ENCODE measurements around the gene QRICH1. TPM values are rescaled to one million over a fixed set of nuclear protein-coding genes. Genes with fewer than 3 reads are reported as not detected.

Gene QRICH1
- total RNA-seq, 2 donors from 2014 or later, result 196 to 206 TPM

DNA sequence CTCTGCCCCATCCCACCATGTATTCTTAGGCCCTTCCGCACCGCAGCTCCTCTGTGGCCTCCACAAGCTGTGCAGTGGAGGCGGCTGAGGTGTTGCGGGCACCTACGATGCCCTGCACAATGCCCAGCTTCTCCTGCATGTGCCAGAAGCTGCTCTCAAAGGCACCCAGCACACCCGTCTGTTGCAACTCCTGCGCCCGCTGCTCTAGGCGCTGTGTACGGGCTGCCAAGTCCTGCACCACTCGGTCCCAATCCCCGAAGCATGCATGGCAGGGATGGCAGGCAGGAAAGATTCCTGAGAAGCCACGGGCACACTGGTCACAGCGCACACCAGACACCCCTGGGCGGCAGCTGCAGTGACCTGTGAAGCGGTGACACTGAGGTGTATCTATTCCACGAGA, 29.8 kb upstream of the QRICH1 start:
- no peaks in the 10 kb centered on the region for H3K9me3 ChIP-seq (ENCODE audit: control insufficient read depth, low read length, poor library complexity, severe bottlenecking)
- Mint-ChIP-seq H3K27me3 (no peaks in the 10 kb centered on the region), H3K36me3 (ENCODE audit: low read depth) (peaks cover 2% of the 10 kb centered on the region), H3K4me3 (no peak overlapping the region), H3K4me1 (peaks cover 14% of the 10 kb centered on the region), H3K27ac (no peak overlapping the region)
- DNase-seq (no peak), ATAC-seq (no peak)

GRCh38 chr3:49122886-49123545, 29.1 kb upstream of the QRICH1 start:
- ATAC-seq, result no peak
- no peak overlapping the region for H3K27ac Mint-ChIP-seq
- no peak overlapping the region for H3K4me3 Mint-ChIP-seq
- no peaks in the 10 kb centered on the region for H3K9me3 ChIP-seq (ENCODE audit: control insufficient read depth, low read length, poor library complexity, severe bottlenecking)
- peaks cover 2% of the 10 kb centered on the region for H3K36me3 Mint-ChIP-seq (ENCODE audit: low read depth)
- H3K4me1 Mint-ChIP-seq, result peaks cover 14% of the 10 kb centered on the region
- H3K27me3 Mint-ChIP-seq, result no peaks in the 10 kb centered on the region
- no peak for DNase-seq

DNA sequence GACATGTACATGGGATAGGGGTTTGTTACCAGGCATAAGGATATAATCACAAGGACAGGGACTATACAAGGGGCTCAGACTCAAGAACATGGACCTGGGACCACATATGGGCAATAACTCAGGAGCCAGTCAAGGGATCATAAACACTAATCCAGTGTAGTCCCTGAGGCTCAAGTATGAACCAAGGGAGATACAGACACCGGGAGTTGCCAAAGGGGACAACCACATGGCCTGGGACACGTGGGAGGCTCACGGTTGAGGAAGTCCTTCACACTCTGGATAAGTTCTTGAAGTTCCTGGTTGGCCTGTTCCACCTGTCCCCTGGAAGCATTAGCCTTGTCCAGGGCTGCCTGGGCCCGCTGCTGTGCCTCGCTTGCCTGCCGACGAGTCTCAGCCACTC, 28.6 kb upstream of the QRICH1 start:
- H3K4me1 Mint-ChIP-seq, result peaks cover 14% of the 10 kb centered on the region
- H3K36me3 Mint-ChIP-seq (ENCODE audit: low read depth), result peaks cover 2% of the 10 kb centered on the region
- H3K4me3 Mint-ChIP-seq, result no peak overlapping the region
- no peaks in the 10 kb centered on the region for H3K9me3 ChIP-seq (ENCODE audit: control insufficient read depth, low read length, poor library complexity, severe bottlenecking)
- DNase-seq (no peak), ATAC-seq (no peak)
- H3K27ac Mint-ChIP-seq, result peak overlapping the region; percentile 87
- no peaks in the 10 kb centered on the region for H3K27me3 Mint-ChIP-seq

- Mint-ChIP-seq H3K4me3 (no peak overlapping the region), H3K27me3 (no peaks in the 10 kb centered on the region), H3K36me3 (ENCODE audit: low read depth) (peaks cover 2% of the 10 kb centered on the region), H3K4me1 (peaks cover 14% of the 10 kb centered on the region), H3K27ac (peak overlapping the region; percentile 87)
- no peaks in the 10 kb centered on the region for H3K9me3 ChIP-seq (ENCODE audit: control insufficient read depth, low read length, poor library complexity, severe bottlenecking)
- no peak for DNase-seq
- ATAC-seq, result no peak
These were observed 28.2 kb upstream of the QRICH1 start for GRCh38 chr3:49122022-49122421.

GRCh38 chr3:49121132-49121736, 27.4 kb upstream of the QRICH1 start:
- Mint-ChIP-seq H3K4me1 (peaks cover 14% of the 10 kb centered on the region), H3K27ac (peak overlapping the region; percentile 87), H3K4me3 (peak overlapping the region; percentile 88), H3K36me3 (ENCODE audit: low read depth) (peaks cover 2% of the 10 kb centered on the region), H3K27me3 (no peaks in the 10 kb centered on the region)
- no peaks in the 10 kb centered on the region for H3K9me3 ChIP-seq (ENCODE audit: control insufficient read depth, low read length, poor library complexity, severe bottlenecking)
- DNase-seq (no peak), ATAC-seq (no peak)

GRCh38 chr3:49120438-49121131, 26.7 kb upstream of the QRICH1 start, which contains the start of gene USP19:
Gene USP19 (minus strand): TSS chr3:49120823. CDS start chr3:49119145, 1,678 bp downstream.
- H3K4me3 Mint-ChIP-seq, result peak within 1 kb of the TSS; percentile 88
- no peaks in the 10 kb centered on the region for H3K9me3 ChIP-seq (ENCODE audit: control insufficient read depth, low read length, poor library complexity, severe bottlenecking)
- H3K27ac Mint-ChIP-seq, result peak within 1 kb of the TSS; percentile 87
- ATAC-seq, result peak; percentile 93
- peaks cover 2% of the 10 kb centered on the region for H3K36me3 Mint-ChIP-seq (ENCODE audit: low read depth)
- peak; percentile 91 to 93 (median 92) for DNase-seq
- H3K4me1 Mint-ChIP-seq, result peaks cover 14% of the 10 kb centered on the region
- H3K27me3 Mint-ChIP-seq, result no peaks in the 10 kb centered on the region

DNA sequence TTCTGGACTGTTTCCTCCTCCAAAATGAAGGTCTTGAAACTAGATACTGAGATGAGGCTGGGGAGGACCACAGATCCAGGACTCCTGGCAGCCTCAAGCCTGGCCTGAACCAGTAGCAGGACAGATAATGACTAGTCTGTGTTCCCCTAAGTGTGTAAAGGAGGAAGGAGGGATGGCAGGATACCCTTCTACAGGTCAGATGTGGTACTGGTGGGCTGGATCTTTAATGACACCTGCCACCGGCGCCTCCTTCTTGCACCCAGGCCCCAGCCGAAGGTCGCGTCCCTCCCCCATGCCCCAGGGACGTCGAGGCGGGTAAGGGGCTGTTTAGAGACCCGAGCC, 26.2 kb upstream of the QRICH1 start:
- H3K36me3 Mint-ChIP-seq (ENCODE audit: low read depth), result peaks cover 2% of the 10 kb centered on the region
- peak overlapping the region; percentile 87 for H3K27ac Mint-ChIP-seq
- no peaks in the 10 kb centered on the region for H3K9me3 ChIP-seq (ENCODE audit: control insufficient read depth, low read length, poor library complexity, severe bottlenecking)
- peak overlapping the region; percentile 88 for H3K4me3 Mint-ChIP-seq
- ATAC-seq, result no peak
- H3K4me1 Mint-ChIP-seq, result peaks cover 14% of the 10 kb centered on the region
- no peaks in the 10 kb centered on the region for H3K27me3 Mint-ChIP-seq
- DNase-seq, result no peak

GRCh38 chr3:49119439-49119838, 25.6 kb upstream of the QRICH1 start:
- DNase-seq (no peak), ATAC-seq (no peak)
- peak overlapping the region; percentile 87 for H3K27ac Mint-ChIP-seq
- H3K4me1 Mint-ChIP-seq, result peaks cover 14% of the 10 kb centered on the region
- peak overlapping the region; percentile 88 for H3K4me3 Mint-ChIP-seq
- H3K27me3 Mint-ChIP-seq, result no peaks in the 10 kb centered on the region
- no peaks in the 10 kb centered on the region for H3K9me3 ChIP-seq (ENCODE audit: control insufficient read depth, low read length, poor library complexity, severe bottlenecking)
- peaks cover 2% of the 10 kb centered on the region for H3K36me3 Mint-ChIP-seq (ENCODE audit: low read depth)

DNA sequence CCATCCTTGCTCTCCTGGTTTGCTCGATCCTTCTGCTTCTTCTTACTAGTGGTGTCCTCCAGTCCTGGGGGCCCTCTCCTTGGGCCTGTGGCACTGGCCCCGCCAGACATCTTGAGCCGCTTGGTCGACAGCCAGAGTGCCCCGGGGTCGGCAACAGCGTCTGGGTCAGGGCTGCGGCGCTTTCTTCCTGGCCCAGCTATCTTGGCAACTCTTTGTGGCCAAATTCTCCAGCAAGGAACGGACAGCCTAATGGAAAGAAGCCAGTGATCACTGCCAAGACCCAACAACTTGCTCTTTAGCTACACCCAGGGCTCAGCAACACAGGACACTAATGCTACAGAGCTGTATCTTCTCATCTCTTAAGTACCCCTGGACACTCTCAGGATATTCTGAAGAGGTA, 25.2 kb upstream of the QRICH1 start:
- H3K9me3 ChIP-seq (ENCODE audit: control insufficient read depth, low read length, poor library complexity, severe bottlenecking), result no peaks in the 10 kb centered on the region
- peaks cover 2% of the 10 kb centered on the region for H3K36me3 Mint-ChIP-seq (ENCODE audit: low read depth)
- H3K27me3 Mint-ChIP-seq, result no peaks in the 10 kb centered on the region
- no peak overlapping the region for H3K4me3 Mint-ChIP-seq
- ATAC-seq, result no peak
- H3K4me1 Mint-ChIP-seq, result peaks cover 14% of the 10 kb centered on the region
- H3K27ac Mint-ChIP-seq, result peak overlapping the region; percentile 87
- DNase-seq, result no peak

- H3K4me3 Mint-ChIP-seq, result no peak overlapping the region
- peaks cover 2% of the 10 kb centered on the region for H3K4me1 Mint-ChIP-seq
- peak overlapping the region; percentile 19 for H3K27ac Mint-ChIP-seq
- no peaks in the 10 kb centered on the region for H3K27me3 Mint-ChIP-seq
- ATAC-seq (no peak), DNase-seq (no peak)
- peaks cover 9% of the 10 kb centered on the region for H3K36me3 Mint-ChIP-seq (ENCODE audit: low read depth)
- no peaks in the 10 kb centered on the region for H3K9me3 ChIP-seq (ENCODE audit: control insufficient read depth, low read length, poor library complexity, severe bottlenecking)
These were observed 18.4 kb upstream of the QRICH1 start for GRCh38 chr3:49112262-49112661.

GRCh38 chr3:49111347-49111746, 17.5 kb upstream of the QRICH1 start:
- H3K4me3 Mint-ChIP-seq, result no peak overlapping the region
- H3K36me3 Mint-ChIP-seq (ENCODE audit: low read depth), result peaks cover 9% of the 10 kb centered on the region
- peaks cover 2% of the 10 kb centered on the region for H3K4me1 Mint-ChIP-seq
- H3K27me3 Mint-ChIP-seq, result no peaks in the 10 kb centered on the region
- no peak overlapping the region for H3K27ac Mint-ChIP-seq
- H3K9me3 ChIP-seq (ENCODE audit: control insufficient read depth, low read length, poor library complexity, severe bottlenecking), result no peaks in the 10 kb centered on the region
- DNase-seq, result no peak
- no peak for ATAC-seq

DNA sequence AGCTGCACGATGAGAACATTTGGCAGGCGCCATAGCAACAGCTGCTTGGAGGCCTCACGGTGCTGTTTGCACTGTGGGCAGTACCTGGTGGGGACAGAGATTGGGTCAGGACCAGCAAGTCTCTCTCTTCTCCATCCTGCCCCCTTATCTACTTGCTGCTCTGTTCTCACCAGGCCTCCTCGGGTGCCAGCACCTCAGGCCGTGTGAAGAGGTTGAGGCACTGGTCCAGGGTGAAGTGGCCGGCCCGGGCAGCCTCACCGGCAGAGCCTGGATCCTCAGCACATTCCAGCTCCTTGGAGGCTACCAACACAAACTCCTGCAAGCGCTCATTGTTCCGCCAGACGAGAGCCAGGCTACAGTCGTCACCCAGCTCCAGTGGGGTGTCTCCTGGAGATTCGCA, 16.9 kb upstream of the QRICH1 start:
- ATAC-seq, result no peak
- Mint-ChIP-seq H3K27ac (no peak overlapping the region), H3K4me3 (no peak overlapping the region), H3K36me3 (ENCODE audit: low read depth) (peaks cover 9% of the 10 kb centered on the region), H3K4me1 (peaks cover 3% of the 10 kb centered on the region), H3K27me3 (no peaks in the 10 kb centered on the region)
- H3K9me3 ChIP-seq (ENCODE audit: control insufficient read depth, low read length, poor library complexity, severe bottlenecking), result no peaks in the 10 kb centered on the region
- no peak for DNase-seq

GRCh38 chr3:49108346-49108745, 14.5 kb upstream of the QRICH1 start:
- ATAC-seq (no peak), DNase-seq (no peak)
- Mint-ChIP-seq H3K36me3 (ENCODE audit: low read depth) (peaks cover 9% of the 10 kb centered on the region), H3K4me1 (peaks cover 20% of the 10 kb centered on the region), H3K27ac (no peak overlapping the region), H3K4me3 (no peak overlapping the region), H3K27me3 (no peaks in the 10 kb centered on the region)
- H3K9me3 ChIP-seq (ENCODE audit: control insufficient read depth, low read length, poor library complexity, severe bottlenecking), result no peaks in the 10 kb centered on the region

Measured in T-helper 17 cell (primary cell).